Prostate gland (tissue), 2 donors: ENCODE data around the gene FAM161B. TPM values are rescaled to one million over a fixed set of nuclear protein-coding genes. Genes with fewer than 3 reads are reported as not detected.
"Not testable (repeated sequence)": the region's sequence is repeated elsewhere in the genome, so short reads cannot be mapped to it uniquely, and the experiment has no call there.

Experiments
- DNase-seq: peaks from one replicate; pipeline ENCODE4 v3.0.0-alpha.2; 2019; ENCODE audit warnings: low spot score
- H3K27ac ChIP-seq, 2 donors: fragments of 200-600 bp; sonication (generic); 2 replicates each; pipeline ENCODE4 v1.5.1; 2017 to 2019
- H3K27me3 ChIP-seq: fragments of 200-600 bp; sonication (generic); replicated peaks from 2 replicates; pipeline ENCODE4 v1.5.1; 2019; ENCODE audit not compliant: insufficient read depth
- H3K36me3 ChIP-seq, 2 donors: fragments of 200-600 bp; sonication (generic); 1 replicate in 1 of 2; 2 replicates in 1 of 2; pipeline versions ENCODE4 v1.5.1 to v1.8.1; 2017 to 2019
- H3K4me1 ChIP-seq: fragments of 200-600 bp; sonication (generic); replicated peaks from 2 replicates; pipeline ENCODE4 v1.5.1; 2019
- H3K4me3 ChIP-seq, 2 donors: fragments of 200-600 bp; sonication (generic); 2 replicates each; pipeline ENCODE4 v1.5.1; 2017 to 2019
- H3K9me3 ChIP-seq: fragments of 200-600 bp; sonication (generic); 2 replicates; pipeline ENCODE4 v1.5.1; 2017
- POLR2A ChIP-seq: fragments of 450-650 bp; IDR thresholded peaks from one replicate; pipeline ENCODE4 v1.6.1; 2016; ENCODE audit warnings: antibody characterized with exemption, mild to moderate bottlenecking
- POLR2AphosphoS5 ChIP-seq: sonication (generic); formaldehyde crosslinking; IDR thresholded peaks from one replicate; pipeline ENCODE4 v1.6.1; 2017; ENCODE audit warnings: antibody characterized with exemption
- WGBS: methylation state at CpG from one replicate; pipeline ENCODE4 v1.1.5; 2018; 5-methylcytosine and 5-hydroxymethylcytosine counted together
- intact Hi-C: fragments of 100-400 bp; cut with DNase I; formaldehyde crosslinking; loops from one replicate; pipeline ENCODE4 v1.14.2; 2022
- total RNA-seq, 2 donors: library from RNA; depleted of rRNA; stranded (reverse); fragments of >200 nt; gene quantifications; one replicate each; pipeline ENCODE4 v1.1.0, GENCODE V29; 2016
- TF ChIP-seq, protein P1 (sequence below), 4 experiments: fragments of 200-600 bp in 2 of 4; fragments of 450-650 bp in 2 of 4; sonication (generic) in 2 of 4; IDR thresholded peaks; 1 replicate in 3 of 4; 2 replicates in 1 of 4; pipeline ENCODE4 v1.5.1; 2016 to 2019; ENCODE audit warnings: antibody characterized with exemption in 4 of 4, mild to moderate bottlenecking in 2 of 4, moderate library complexity in 2 of 4

FAM161B gene
- total RNA-seq, 2 donors from 2014 or later = 9.3 to 13.8 TPM

GRCh38 chr14:73996731-73997107 lies 46.8 kb upstream of the FAM161B start:
- Histone ChIP-seq H3K27me3 (no peaks in the 10 kb centered on the region), H3K4me3 (no peak overlapping the region), H3K9me3 (no peaks in the 10 kb centered on the region), H3K27ac (peak overlapping the region; percentile 32 to 51), H3K4me1 (peaks cover 5% of the 10 kb centered on the region), H3K36me3 (no peaks in the 10 kb centered on the region)
- no peak for DNase-seq
- TF ChIP-seq, protein P1, sequence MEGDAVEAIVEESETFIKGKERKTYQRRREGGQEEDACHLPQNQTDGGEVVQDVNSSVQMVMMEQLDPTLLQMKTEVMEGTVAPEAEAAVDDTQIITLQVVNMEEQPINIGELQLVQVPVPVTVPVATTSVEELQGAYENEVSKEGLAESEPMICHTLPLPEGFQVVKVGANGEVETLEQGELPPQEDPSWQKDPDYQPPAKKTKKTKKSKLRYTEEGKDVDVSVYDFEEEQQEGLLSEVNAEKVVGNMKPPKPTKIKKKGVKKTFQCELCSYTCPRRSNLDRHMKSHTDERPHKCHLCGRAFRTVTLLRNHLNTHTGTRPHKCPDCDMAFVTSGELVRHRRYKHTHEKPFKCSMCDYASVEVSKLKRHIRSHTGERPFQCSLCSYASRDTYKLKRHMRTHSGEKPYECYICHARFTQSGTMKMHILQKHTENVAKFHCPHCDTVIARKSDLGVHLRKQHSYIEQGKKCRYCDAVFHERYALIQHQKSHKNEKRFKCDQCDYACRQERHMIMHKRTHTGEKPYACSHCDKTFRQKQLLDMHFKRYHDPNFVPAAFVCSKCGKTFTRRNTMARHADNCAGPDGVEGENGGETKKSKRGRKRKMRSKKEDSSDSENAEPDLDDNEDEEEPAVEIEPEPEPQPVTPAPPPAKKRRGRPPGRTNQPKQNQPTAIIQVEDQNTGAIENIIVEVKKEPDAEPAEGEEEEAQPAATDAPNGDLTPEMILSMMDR (IDR thresholded peaks at IDR 0.05) = no peak
- TF ChIP-seq POLR2AphosphoS5 (peak; percentile 3), POLR2A (no peak)
- WGBS = 48% methylated on average over 2 of the region's 2 CpGs
- intact Hi-C loops = no loop called here

GRCh38 chr14:73995977-73996378 lies 46.1 kb upstream of the FAM161B start:
- WGBS = 88% methylated on average over 8 of the region's 8 CpGs
- intact Hi-C loops = no loop called here
- H3K4me3 ChIP-seq = no peak overlapping the region
- peak overlapping the region in 1 of 2 donors; percentile 8 for H3K27ac ChIP-seq
- DNase-seq = no peak
- H3K27me3 ChIP-seq = no peaks in the 10 kb centered on the region
- H3K36me3 ChIP-seq = no peaks in the 10 kb centered on the region
- peaks cover 5% of the 10 kb centered on the region for H3K4me1 ChIP-seq
- H3K9me3 ChIP-seq = no peaks in the 10 kb centered on the region
- no peak for TF ChIP-seq POLR2A
- TF ChIP-seq, protein P1 (IDR thresholded peaks at IDR 0.05) = no peak
- TF ChIP-seq POLR2AphosphoS5 = no peak

DNA sequence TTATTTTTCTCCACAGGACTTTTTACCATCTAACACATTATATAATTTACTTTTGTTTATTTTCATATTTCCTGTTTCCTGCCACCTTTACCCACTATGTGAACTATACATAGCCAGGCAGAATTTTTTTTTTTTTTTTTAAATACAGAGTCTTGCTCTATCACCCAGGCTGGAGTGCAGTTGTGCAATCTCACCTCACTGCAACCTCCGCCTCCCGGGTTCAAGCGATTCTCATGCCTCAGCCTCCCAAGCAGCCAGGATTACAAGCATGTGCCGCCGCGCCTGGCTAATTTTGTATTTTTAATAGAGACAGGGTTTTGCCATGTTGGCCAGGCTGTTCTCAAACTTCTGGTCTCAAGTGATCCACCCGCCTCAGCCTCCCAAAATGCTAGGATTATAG lies 45.0 kb upstream of the FAM161B start:
- intact Hi-C loops, H3K27ac ChIP-seq, H3K4me1 ChIP-seq, H3K9me3 ChIP-seq, H3K27me3 ChIP-seq, DNase-seq, H3K36me3 ChIP-seq, H3K4me3 ChIP-seq: not testable (repeated sequence)
- WGBS = 99% methylated on average over 7 of the region's 7 CpGs

DNA sequence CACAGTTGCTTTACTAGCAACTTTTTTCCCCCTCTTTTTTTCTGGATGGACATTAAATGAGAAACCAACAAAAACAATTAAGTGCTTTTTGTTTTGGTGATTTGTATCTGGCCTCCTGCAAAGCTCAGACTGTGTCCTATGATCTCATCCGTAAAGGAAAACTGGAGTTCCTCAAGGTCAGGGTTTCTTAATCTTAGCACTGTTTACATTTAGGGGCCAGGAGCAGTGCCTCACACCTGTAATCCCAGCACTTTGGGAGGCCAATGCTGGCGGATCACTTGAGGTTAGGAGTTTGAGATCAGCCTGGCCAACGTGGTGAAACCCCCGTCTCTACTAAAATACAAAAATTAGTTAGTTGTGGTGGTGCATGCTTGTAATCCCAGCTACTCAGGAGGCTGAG lies 41.2 kb upstream of the FAM161B start:
- no peak overlapping the region for H3K4me3 ChIP-seq
- no peaks in the 10 kb centered on the region for H3K27me3 ChIP-seq
- H3K9me3 ChIP-seq = no peaks in the 10 kb centered on the region
- TF ChIP-seq, protein P1 (IDR thresholded peaks at IDR 0.05) = no peak
- TF ChIP-seq POLR2A (no peak), POLR2AphosphoS5 (no peak)
- WGBS = 86% methylated on average over 4 of the region's 4 CpGs
- intact Hi-C loops = no loop called here
- H3K36me3 ChIP-seq = no peaks in the 10 kb centered on the region
- DNase-seq = no peak
- H3K4me1 ChIP-seq = peaks cover 2% of the 10 kb centered on the region
- H3K27ac ChIP-seq = no peak overlapping the region

DNA sequence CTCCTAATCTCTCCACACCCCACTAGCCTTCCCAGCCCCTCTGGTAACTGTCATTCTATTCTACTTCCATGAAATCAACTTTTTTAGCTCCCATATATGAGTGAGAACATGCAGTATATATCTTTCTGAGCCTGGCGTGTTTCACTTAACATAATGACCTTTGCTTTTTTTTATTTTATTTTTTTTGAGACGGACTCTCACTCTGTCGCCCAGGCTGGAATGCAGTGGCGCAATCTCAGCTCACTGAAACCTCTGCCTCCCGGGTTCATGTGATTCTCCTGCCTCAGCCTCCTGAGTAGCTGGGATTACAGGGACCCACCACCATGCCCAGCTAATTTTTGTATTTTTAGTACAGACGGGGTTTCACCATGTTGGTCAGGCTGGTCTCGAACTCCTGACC lies 38.8 kb upstream of the FAM161B start:
- H3K27me3 ChIP-seq, H3K4me3 ChIP-seq, H3K9me3 ChIP-seq, H3K4me1 ChIP-seq, H3K36me3 ChIP-seq, DNase-seq, intact Hi-C loops: not testable (repeated sequence)
- 60% methylated on average over 7 of the region's 7 CpGs for WGBS
- H3K27ac ChIP-seq = peak overlapping the region; percentile 47 to 56

DNA sequence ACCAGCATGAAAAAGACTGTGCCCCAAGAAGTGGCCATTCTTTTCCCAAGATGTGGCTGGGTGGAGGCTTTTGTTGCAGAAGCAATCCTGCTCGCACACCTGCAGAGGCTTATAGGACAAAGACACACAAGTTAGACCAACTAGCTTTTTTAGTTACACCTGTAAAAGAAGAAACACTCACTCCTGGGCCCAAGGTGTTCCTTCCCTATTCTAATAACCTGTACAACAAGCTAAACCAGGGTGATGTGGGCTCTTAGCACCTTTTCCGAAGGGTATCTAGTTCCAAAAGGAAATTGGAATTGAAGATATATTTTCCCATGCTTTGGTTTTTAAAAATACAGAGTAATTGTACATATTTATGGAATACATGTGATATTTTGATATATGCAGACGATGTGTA lies 38.2 kb upstream of the FAM161B start:
- H3K27ac ChIP-seq = peak overlapping the region in 1 of 2 donors; percentile 56
- H3K4me3 ChIP-seq = no peak overlapping the region
- H3K36me3 ChIP-seq = no peaks in the 10 kb centered on the region
- peak; percentile 74 for TF ChIP-seq POLR2AphosphoS5
- no peak for TF ChIP-seq POLR2A
- TF ChIP-seq, protein P1 (IDR thresholded peaks at IDR 0.05) = no peak
- WGBS = 57% methylated on average over 3 of the region's 3 CpGs
- no peaks in the 10 kb centered on the region for H3K9me3 ChIP-seq
- intact Hi-C loops = no loop called here
- peaks cover 2% of the 10 kb centered on the region for H3K4me1 ChIP-seq
- DNase-seq = peak; percentile 47
- no peaks in the 10 kb centered on the region for H3K27me3 ChIP-seq
